ENCODE measurements around the gene NOL9. TPM values are rescaled to one million over a fixed set of nuclear protein-coding genes. Genes with fewer than 3 reads are reported as not detected.
A peak's percentile ranks its signal among the peaks of the same experiment; 100 is the strongest.

NOL9 gene
- total and polyA plus RNA-seq, 2 of the 13 experiments (the other 11 are each of a cell fraction or from before 2014, with no cell fraction given): 18.0 to 24.7 TPM

DNA sequence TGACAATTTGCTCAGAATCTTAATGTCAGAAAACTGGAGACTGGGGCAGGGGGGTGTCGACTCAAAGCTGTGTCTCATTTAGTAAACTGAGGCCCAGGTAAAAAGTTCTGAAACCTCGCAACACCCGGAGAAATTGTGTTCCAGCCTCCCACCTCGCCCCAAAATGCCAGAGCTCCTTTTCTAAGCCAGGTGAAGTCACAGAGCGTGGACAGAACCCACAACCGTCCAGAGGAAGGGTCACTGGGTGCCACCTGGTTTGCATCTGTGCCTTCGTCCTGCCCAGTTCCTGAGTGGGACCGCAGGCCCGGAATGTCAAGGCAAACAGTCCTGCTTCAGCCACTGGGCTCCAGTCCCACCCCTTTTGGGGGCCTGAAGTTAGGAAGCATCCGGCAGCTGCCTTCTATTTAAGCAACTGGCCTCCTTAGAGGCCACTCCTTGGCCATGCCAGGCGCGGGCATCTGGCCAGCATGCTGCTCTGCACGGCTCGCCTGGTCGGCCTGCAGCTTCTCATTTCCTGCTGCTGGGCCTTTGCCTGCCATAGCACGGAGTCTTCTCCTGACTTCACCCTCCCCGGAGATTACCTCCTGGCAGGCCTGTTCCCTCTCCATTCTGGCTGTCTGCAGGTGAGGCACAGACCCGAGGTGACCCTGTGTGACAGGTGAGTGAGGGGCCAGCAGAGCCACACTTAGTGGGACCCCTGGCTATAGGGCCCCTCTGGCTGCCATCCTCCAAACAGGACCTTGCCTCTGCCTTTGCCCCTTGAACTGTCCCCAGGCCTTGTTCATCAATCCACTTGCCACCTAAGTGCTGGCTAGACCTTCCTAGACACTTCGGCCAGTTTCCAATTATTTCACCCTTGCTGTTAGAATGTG, 830 bp upstream of the NOL9 start, which contains the start of gene TAS1R1 (continued):
- TF ChIP-seq GTF3A (CRISPR knock-in tag; conservative IDR thresholded peaks at IDR 0.05) (no peak), CBX1 (IDR thresholded peaks at IDR 0.05; ENCODE audit: low read depth) (no peak), STAT5B (CRISPR knock-in tag; IDR thresholded peaks at IDR 0.05) (no peak), NFE2L2 (IDR thresholded peaks at IDR 0.05; ENCODE audit: low read length) (no peak), ERF (CRISPR knock-in tag; IDR thresholded peaks at IDR 0.05) (no peak), JUND (CRISPR knock-in tag; IDR thresholded peaks at IDR 0.05) (no peak), SNAI1 (CRISPR knock-in tag; IDR thresholded peaks at IDR 0.05; ENCODE audit: borderline replicate concordance) (no peak), ZNF101 (CRISPR knock-in tag; IDR thresholded peaks at IDR 0.05; ENCODE audit: borderline replicate concordance, low read depth) (no peak), GZF1 (CRISPR knock-in tag; IDR thresholded peaks at IDR 0.05) (0 out of 2 replicates have a peak, but pooled peaks have one; percentile 7), ZNF629 (CRISPR knock-in tag; conservative IDR thresholded peaks at IDR 0.05) (peak; percentile 43), PCBP1 (IDR thresholded peaks at IDR 0.05; ENCODE audit: borderline replicate concordance, low read depth, low read length) (no peak), ZNF17 (CRISPR knock-in tag; IDR thresholded peaks at IDR 0.05) (no peak), PLRG1 (conservative IDR thresholded peaks at IDR 0.05) (no peak)
- TF ChIP-seq, protein P1, sequence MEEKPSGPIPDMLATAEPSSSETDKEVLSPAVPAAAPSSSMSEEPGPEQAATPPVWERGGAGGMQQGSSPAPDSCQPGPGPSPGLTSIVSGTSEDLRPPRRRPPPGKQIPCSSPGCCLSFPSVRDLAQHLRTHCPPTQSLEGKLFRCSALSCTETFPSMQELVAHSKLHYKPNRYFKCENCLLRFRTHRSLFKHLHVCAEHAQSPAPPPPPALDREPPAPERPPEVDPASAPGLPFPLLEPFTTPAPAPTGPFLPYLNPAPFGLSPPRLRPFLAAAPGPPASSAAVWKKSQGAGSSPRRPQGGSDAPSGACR (CRISPR knock-in tag; IDR thresholded peaks at IDR 0.05): no peak
- TF ChIP-seq, protein P2, sequence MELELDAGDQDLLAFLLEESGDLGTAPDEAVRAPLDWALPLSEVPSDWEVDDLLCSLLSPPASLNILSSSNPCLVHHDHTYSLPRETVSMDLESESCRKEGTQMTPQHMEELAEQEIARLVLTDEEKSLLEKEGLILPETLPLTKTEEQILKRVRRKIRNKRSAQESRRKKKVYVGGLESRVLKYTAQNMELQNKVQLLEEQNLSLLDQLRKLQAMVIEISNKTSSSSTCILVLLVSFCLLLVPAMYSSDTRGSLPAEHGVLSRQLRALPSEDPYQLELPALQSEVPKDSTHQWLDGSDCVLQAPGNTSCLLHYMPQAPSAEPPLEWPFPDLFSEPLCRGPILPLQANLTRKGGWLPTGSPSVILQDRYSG (CRISPR knock-in tag; IDR thresholded peaks at IDR 0.05): no peak
- TF ChIP-seq, protein P3, sequence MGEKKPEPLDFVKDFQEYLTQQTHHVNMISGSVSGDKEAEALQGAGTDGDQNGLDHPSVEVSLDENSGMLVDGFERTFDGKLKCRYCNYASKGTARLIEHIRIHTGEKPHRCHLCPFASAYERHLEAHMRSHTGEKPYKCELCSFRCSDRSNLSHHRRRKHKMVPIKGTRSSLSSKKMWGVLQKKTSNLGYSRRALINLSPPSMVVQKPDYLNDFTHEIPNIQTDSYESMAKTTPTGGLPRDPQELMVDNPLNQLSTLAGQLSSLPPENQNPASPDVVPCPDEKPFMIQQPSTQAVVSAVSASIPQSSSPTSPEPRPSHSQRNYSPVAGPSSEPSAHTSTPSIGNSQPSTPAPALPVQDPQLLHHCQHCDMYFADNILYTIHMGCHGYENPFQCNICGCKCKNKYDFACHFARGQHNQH (CRISPR knock-in tag; IDR thresholded peaks at IDR 0.05): 0 out of 2 replicates have a peak, but pooled peaks have one; percentile 16
- TF ChIP-seq, protein P4, sequence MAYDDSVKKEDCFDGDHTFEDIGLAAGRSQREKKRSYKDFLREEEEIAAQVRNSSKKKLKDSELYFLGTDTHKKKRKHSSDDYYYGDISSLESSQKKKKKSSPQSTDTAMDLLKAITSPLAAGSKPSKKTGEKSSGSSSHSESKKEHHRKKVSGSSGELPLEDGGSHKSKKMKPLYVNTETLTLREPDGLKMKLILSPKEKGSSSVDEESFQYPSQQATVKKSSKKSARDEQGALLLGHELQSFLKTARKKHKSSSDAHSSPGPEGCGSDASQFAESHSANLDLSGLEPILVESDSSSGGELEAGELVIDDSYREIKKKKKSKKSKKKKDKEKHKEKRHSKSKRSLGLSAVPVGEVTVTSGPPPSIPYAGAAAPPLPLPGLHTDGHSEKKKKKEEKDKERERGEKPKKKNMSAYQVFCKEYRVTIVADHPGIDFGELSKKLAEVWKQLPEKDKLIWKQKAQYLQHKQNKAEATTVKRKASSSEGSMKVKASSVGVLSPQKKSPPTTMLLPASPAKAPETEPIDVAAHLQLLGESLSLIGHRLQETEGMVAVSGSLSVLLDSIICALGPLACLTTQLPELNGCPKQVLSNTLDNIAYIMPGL (CRISPR knock-in tag; IDR thresholded peaks at IDR 0.05; ENCODE audit: borderline replicate concordance in 1 of 2, low read depth in 1 of 2): 0 out of 4 replicates have a peak, but pooled peaks of 1 of the 2 experiments have one; percentile 20
- TF ChIP-seq, protein P5, sequence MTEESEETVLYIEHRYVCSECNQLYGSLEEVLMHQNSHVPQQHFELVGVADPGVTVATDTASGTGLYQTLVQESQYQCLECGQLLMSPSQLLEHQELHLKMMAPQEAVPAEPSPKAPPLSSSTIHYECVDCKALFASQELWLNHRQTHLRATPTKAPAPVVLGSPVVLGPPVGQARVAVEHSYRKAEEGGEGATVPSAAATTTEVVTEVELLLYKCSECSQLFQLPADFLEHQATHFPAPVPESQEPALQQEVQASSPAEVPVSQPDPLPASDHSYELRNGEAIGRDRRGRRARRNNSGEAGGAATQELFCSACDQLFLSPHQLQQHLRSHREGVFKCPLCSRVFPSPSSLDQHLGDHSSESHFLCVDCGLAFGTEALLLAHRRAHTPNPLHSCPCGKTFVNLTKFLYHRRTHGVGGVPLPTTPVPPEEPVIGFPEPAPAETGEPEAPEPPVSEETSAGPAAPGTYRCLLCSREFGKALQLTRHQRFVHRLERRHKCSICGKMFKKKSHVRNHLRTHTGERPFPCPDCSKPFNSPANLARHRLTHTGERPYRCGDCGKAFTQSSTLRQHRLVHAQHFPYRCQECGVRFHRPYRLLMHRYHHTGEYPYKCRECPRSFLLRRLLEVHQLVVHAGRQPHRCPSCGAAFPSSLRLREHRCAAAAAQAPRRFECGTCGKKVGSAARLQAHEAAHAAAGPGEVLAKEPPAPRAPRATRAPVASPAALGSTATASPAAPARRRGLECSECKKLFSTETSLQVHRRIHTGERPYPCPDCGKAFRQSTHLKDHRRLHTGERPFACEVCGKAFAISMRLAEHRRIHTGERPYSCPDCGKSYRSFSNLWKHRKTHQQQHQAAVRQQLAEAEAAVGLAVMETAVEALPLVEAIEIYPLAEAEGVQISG (CRISPR knock-in tag; IDR thresholded peaks at IDR 0.05): no peak; the same call in 1 of the 2 replicates
- TF ChIP-seq, protein P6, sequence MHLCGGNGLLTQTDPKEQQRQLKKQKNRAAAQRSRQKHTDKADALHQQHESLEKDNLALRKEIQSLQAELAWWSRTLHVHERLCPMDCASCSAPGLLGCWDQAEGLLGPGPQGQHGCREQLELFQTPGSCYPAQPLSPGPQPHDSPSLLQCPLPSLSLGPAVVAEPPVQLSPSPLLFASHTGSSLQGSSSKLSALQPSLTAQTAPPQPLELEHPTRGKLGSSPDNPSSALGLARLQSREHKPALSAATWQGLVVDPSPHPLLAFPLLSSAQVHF (CRISPR knock-in tag; IDR thresholded peaks at IDR 0.05): no peak
